HepG2 (cell line): ENCODE results near the gene RASA2. TPM values are rescaled to one million over a fixed set of nuclear protein-coding genes. Genes with fewer than 3 reads are reported as not detected.

Experiments used
- ERF ChIP-seq: IDR thresholded peaks from 2 replicates; pipeline ENCODE4 v1.6.1; 2018; ENCODE audit warnings: missing biosample characterization, missing genetic modification reagents
- FOXP1 ChIP-seq, 2 experiments: fragments of 450-650 bp in 1 of 2; IDR thresholded peaks; 2 replicates each; pipeline ENCODE4 v1.6.1; 2017 to 2018; ENCODE audit warnings: antibody characterized with exemption in 1 of 2
- PLRG1 ChIP-seq: fragments of 450-650 bp; conservative IDR thresholded peaks from 2 replicates; pipeline ENCODE4 v1.6.1; 2016
- ZNF350 ChIP-seq: sonication (generic); formaldehyde crosslinking; IDR thresholded peaks from 2 replicates; pipeline ENCODE4 v1.4.0; 2020; ENCODE audit warnings: mild to moderate bottlenecking, low read depth, missing genetic modification reagents, borderline replicate concordance
- polyA plus RNA-seq, 8 experiments: library from polyadenylated mRNA; depleted of rRNA in 3 of 8; stranded (reverse) in 7 of 8; unstranded in 1 of 8; fragments of >200 nt; fragmentation: Illumina TruSeq in 4 of 8; extraction: Trizol in 4 of 8; gene quantifications; 2 replicates each; pipeline versions ENCODE4 v1.2.1 to v1.2.3, GENCODE V29; 2011 to 2016; ENCODE audit warnings: low read depth in 4 of 8, missing spikeins in 1 of 8, mixed read lengths in 1 of 8; ENCODE audit not compliant: insufficient read depth in 1 of 8
- total RNA-seq, 5 experiments: library from RNA; depleted of rRNA; stranded (reverse); fragments of >200 nt; fragmentation: Illumina TruSeq; extraction: Trizol; gene quantifications; 2 replicates each; pipeline ENCODE4 v1.2.3, GENCODE V29; 2016; ENCODE audit warnings: low read depth in 1 of 5
- TF ChIP-seq, protein P1 (sequence below): fragments of 450-650 bp; IDR thresholded peaks from 2 replicates; pipeline ENCODE4 v1.6.1; 2017; ENCODE audit warnings: mild to moderate bottlenecking
- TF ChIP-seq, protein P2 (sequence below): IDR thresholded peaks from 2 replicates; pipeline ENCODE4 v1.6.1; 2018; ENCODE audit warnings: missing genetic modification reagents, mild to moderate bottlenecking, missing compliant biosample characterization
- TF ChIP-seq, protein P3 (sequence below): sonication (generic); formaldehyde crosslinking; IDR thresholded peaks from 2 replicates; pipeline ENCODE4 v1.8.0; 2022; ENCODE audit warnings: low read depth, missing genetic modification reagents
- TF ChIP-seq, protein P4 (sequence below): sonication (generic); formaldehyde crosslinking; IDR thresholded peaks from 2 replicates; pipeline ENCODE4 v1.4.0; 2020; ENCODE audit warnings: missing genetic modification reagents

RASA2 gene
- total and polyA plus RNA-seq, 2 of the 13 experiments (the other 11 are each of a cell fraction or from before 2014, with no cell fraction given), result 5.4 to 8.5 TPM

- TF ChIP-seq, protein P1, sequence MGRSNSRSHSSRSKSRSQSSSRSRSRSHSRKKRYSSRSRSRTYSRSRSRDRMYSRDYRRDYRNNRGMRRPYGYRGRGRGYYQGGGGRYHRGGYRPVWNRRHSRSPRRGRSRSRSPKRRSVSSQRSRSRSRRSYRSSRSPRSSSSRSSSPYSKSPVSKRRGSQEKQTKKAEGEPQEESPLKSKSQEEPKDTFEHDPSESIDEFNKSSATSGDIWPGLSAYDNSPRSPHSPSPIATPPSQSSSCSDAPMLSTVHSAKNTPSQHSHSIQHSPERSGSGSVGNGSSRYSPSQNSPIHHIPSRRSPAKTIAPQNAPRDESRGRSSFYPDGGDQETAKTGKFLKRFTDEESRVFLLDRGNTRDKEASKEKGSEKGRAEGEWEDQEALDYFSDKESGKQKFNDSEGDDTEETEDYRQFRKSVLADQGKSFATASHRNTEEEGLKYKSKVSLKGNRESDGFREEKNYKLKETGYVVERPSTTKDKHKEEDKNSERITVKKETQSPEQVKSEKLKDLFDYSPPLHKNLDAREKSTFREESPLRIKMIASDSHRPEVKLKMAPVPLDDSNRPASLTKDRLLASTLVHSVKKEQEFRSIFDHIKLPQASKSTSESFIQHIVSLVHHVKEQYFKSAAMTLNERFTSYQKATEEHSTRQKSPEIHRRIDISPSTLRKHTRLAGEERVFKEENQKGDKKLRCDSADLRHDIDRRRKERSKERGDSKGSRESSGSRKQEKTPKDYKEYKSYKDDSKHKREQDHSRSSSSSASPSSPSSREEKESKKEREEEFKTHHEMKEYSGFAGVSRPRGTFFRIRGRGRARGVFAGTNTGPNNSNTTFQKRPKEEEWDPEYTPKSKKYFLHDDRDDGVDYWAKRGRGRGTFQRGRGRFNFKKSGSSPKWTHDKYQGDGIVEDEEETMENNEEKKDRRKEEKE, result no peak
- TF ChIP-seq, protein P2, sequence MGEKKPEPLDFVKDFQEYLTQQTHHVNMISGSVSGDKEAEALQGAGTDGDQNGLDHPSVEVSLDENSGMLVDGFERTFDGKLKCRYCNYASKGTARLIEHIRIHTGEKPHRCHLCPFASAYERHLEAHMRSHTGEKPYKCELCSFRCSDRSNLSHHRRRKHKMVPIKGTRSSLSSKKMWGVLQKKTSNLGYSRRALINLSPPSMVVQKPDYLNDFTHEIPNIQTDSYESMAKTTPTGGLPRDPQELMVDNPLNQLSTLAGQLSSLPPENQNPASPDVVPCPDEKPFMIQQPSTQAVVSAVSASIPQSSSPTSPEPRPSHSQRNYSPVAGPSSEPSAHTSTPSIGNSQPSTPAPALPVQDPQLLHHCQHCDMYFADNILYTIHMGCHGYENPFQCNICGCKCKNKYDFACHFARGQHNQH (CRISPR knock-in tag), result no peak
- no peak for TF ChIP-seq PLRG1
- TF ChIP-seq ZNF350 (CRISPR knock-in tag), result no peak
- no peak for TF ChIP-seq FOXP1 (IDR thresholded peaks at IDR 0.05)
- no peak for TF ChIP-seq FOXP1 (CRISPR knock-in tag; IDR thresholded peaks at IDR 0.05)
- TF ChIP-seq, protein P3, sequence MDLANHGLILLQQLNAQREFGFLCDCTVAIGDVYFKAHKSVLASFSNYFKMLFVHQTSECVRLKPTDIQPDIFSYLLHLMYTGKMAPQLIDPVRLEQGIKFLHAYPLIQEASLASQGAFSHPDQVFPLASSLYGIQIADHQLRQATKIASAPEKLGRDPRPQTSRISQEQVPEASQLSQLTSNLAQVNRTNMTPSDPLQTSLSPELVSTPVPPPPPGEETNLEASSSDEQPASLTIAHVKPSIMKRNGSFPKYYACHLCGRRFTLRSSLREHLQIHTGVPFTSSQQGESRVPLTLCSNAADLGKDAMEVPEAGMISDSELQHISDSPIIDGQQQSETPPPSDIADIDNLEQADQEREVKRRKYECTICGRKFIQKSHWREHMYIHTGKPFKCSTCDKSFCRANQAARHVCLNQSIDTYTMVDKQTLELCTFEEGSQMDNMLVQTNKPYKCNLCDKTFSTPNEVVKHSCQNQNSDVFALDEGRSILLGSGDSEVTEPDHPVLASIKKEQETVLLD (CRISPR knock-in tag), result no peak
- TF ChIP-seq ERF (CRISPR knock-in tag), result no peak
- TF ChIP-seq, protein P4, sequence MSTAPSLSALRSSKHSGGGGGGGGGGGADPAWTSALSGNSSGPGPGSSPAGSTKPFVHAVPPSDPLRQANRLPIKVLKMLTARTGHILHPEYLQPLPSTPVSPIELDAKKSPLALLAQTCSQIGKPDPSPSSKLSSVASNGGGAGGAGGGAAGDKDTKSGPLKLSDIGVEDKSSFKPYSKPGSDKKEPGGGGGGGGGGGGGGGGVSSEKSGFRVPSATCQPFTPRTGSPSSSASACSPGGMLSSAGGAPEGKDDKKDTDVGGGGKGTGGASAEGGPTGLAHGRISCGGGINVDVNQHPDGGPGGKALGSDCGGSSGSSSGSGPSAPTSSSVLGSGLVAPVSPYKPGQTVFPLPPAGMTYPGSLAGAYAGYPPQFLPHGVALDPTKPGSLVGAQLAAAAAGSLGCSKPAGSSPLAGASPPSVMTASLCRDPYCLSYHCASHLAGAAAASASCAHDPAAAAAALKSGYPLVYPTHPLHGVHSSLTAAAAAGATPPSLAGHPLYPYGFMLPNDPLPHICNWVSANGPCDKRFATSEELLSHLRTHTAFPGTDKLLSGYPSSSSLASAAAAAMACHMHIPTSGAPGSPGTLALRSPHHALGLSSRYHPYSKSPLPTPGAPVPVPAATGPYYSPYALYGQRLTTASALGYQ (CRISPR knock-in tag), result no peak
Observed at GRCh38 chr3:141498598-141499223, 11.9 kb downstream of the RASA2 start (continued).
